Type B pancreatic cell (in vitro differentiated cells): Measurements from ENCODE around the gene COG6. TPM values are rescaled to one million over a fixed set of nuclear protein-coding genes. Genes with fewer than 3 reads are reported as not detected.

Experiments used
- DNase-seq: peaks from one replicate; pipeline ENCODE4 v3.0.0; 2021; ENCODE audit warnings: mixed read lengths; ENCODE audit not compliant: unreplicated experiment; ENCODE audit errors: extremely low spot score
- H3K27ac Mint-ChIP-seq: 2 replicates; pipeline ENCODE4 v1.8.0; 2021; ENCODE audit warnings: mild to moderate bottlenecking, mixed read lengths
- H3K27me3 Mint-ChIP-seq: 2 replicates; pipeline ENCODE4 v1.8.0; 2021; ENCODE audit warnings: mixed read lengths
- H3K36me3 Mint-ChIP-seq: 2 replicates; pipeline ENCODE4 v1.8.0; 2021; ENCODE audit warnings: mixed read lengths
- H3K4me1 Mint-ChIP-seq: one replicate; pipeline ENCODE4 v1.8.0; 2021; ENCODE audit warnings: mixed read lengths; ENCODE audit not compliant: unreplicated experiment
- H3K4me3 Mint-ChIP-seq: 2 replicates; pipeline ENCODE4 v1.8.0; 2021; ENCODE audit warnings: mild to moderate bottlenecking, mixed read lengths
- H3K9me3 Mint-ChIP-seq: 2 replicates; pipeline ENCODE4 v1.8.0; 2021; ENCODE audit warnings: mixed read lengths
- total RNA-seq: library from RNA; stranded (reverse); gene quantifications from 2 replicates; pipeline ENCODE4 v1.2.1, GENCODE V29; 2021; ENCODE audit warnings: low replicate concordance
- TF ChIP-seq, protein P1 (sequence below): fragments of 200-600 bp; sonication (generic); conservative IDR thresholded peaks from 2 replicates; pipeline ENCODE4 v1.5.0; 2021; ENCODE audit warnings: antibody characterized with exemption, mild to moderate bottlenecking

The COG6 gene
- total RNA-seq, 1 donor from 2014 or later: 40.0 TPM

DNA sequence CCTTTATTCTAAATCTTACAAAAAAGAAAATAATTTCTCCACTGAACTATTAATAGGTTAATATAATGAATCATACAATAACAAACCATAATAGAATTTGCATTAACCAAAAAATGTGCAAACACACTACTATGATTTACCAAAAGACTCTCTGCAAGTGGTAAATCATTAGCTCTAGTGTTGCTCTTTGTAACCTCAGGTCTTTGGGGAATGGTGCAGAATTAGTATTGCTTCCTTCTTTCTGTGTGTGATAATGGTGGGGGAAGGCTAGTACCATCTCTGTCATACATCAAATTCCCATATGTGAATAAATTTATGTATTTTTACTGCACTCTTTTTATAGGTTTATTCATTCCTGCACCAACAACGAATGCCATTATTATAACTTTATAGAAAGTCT lies 105.1 kb downstream of the COG6 start:
- Mint-ChIP-seq H3K9me3 (peaks cover 8% of the 10 kb centered on the region), H3K27me3 (no peaks in the 10 kb centered on the region), H3K36me3 (peaks cover 8% of the 10 kb centered on the region), H3K4me1 (no peaks in the 10 kb centered on the region), H3K27ac (no peak overlapping the region), H3K4me3 (no peak overlapping the region)
- TF ChIP-seq, protein P1, sequence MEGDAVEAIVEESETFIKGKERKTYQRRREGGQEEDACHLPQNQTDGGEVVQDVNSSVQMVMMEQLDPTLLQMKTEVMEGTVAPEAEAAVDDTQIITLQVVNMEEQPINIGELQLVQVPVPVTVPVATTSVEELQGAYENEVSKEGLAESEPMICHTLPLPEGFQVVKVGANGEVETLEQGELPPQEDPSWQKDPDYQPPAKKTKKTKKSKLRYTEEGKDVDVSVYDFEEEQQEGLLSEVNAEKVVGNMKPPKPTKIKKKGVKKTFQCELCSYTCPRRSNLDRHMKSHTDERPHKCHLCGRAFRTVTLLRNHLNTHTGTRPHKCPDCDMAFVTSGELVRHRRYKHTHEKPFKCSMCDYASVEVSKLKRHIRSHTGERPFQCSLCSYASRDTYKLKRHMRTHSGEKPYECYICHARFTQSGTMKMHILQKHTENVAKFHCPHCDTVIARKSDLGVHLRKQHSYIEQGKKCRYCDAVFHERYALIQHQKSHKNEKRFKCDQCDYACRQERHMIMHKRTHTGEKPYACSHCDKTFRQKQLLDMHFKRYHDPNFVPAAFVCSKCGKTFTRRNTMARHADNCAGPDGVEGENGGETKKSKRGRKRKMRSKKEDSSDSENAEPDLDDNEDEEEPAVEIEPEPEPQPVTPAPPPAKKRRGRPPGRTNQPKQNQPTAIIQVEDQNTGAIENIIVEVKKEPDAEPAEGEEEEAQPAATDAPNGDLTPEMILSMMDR: no peak
- DNase-seq: no peak

DNA sequence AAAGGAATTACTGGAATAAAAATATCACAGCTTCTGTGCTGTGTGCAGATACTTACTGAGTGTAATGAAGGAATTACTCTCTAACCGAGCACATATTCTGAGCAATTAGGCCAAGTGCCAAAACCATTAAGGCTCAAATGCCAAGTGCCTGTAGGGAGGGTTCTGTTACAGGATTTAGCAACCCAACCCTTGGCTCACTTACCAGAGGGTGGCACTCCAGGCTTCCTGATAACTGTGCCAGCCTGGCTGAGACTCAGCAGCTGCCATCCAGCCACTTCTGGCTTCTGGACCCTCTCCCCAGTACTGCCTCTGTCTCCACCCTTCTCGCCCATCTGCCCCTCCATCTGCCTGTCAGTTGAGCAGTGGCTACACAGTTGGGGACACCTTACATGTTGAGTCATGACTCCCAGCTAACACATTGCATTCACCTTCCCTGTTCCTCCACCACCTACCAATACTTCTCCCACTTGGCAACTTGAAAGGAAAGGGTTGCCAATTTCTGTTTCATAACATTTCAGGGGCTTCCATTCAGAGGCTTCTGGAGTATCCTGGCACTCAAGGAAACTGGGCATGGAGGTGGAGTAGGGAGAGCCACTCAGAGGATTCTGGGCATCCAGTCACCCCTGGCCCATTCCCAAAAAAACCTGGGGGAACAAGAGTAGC lies 110.5 kb downstream of the COG6 start:
- TF ChIP-seq, protein P1: peak; percentile 40
- DNase-seq: no peak
- H3K9me3 Mint-ChIP-seq: peaks cover 5% of the 10 kb centered on the region
- H3K27ac Mint-ChIP-seq: no peak overlapping the region
- H3K4me1 Mint-ChIP-seq: no peaks in the 10 kb centered on the region
- no peaks in the 10 kb centered on the region for H3K27me3 Mint-ChIP-seq
- no peak overlapping the region for H3K4me3 Mint-ChIP-seq
- H3K36me3 Mint-ChIP-seq: no peaks in the 10 kb centered on the region

- H3K36me3 Mint-ChIP-seq: no peaks in the 10 kb centered on the region
- peaks cover 5% of the 10 kb centered on the region for H3K9me3 Mint-ChIP-seq
Observed at GRCh38 chr13:39766464-39767158, 111.1 kb downstream of the COG6 start.

GRCh38 chr13:39767791-39768517 lies 112.5 kb downstream of the COG6 start:
- DNase-seq: no peak
- TF ChIP-seq, protein P1: no peak
- H3K27me3 Mint-ChIP-seq: no peaks in the 10 kb centered on the region
- H3K4me3 Mint-ChIP-seq: no peak overlapping the region
- H3K4me1 Mint-ChIP-seq: no peaks in the 10 kb centered on the region
- H3K9me3 Mint-ChIP-seq: peaks cover 5% of the 10 kb centered on the region
- H3K27ac Mint-ChIP-seq: no peak overlapping the region
- H3K36me3 Mint-ChIP-seq: no peaks in the 10 kb centered on the region

More at GRCh38 chr13:39766464-39767158, 111.1 kb downstream of the COG6 start:
- TF ChIP-seq, protein P1: no peak
- Mint-ChIP-seq H3K27ac (no peak overlapping the region), H3K4me3 (no peak overlapping the region), H3K27me3 (no peaks in the 10 kb centered on the region), H3K4me1 (no peaks in the 10 kb centered on the region)
- no peak for DNase-seq

DNA sequence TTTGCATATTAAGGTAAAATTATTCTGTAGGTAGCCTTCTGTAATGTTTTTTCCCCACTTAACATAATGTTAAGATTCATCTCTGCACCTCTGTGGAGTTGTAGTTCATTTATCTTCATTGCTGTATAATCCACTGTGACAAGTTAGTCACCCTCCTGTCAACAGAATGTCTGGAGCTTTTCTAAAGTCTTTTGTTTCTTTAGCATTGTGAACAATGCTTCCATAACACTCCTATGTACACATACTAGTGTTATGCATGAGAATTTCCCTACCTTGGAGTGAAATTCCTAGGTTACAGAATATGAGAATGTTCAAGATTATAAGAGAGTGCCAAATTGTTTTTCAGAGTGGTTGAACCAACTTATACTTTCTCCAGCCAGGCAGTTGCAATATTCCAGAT lies 113.5 kb downstream of the COG6 start:
- no peak overlapping the region for H3K4me3 Mint-ChIP-seq
- H3K4me1 Mint-ChIP-seq: no peaks in the 10 kb centered on the region
- H3K27me3 Mint-ChIP-seq: no peaks in the 10 kb centered on the region
- no peak for DNase-seq
- H3K27ac Mint-ChIP-seq: no peak overlapping the region
- TF ChIP-seq, protein P1: no peak
- H3K36me3 Mint-ChIP-seq: no peaks in the 10 kb centered on the region
- peaks cover 5% of the 10 kb centered on the region for H3K9me3 Mint-ChIP-seq
